Kidney (tissue), 14 donors: ENCODE results near the gene ADGRE2. TPM values are rescaled to one million over a fixed set of nuclear protein-coding genes. Genes with fewer than 3 reads are reported as not detected.

ENCODE experiments used
- DNase-seq, 5 donors: peaks; one replicate each; pipeline ENCODE4 v3.0.0-alpha.2; 2013 to 2020
- FAIRE-seq: peaks from 2 replicates; lab custom pipeline; 2012; peaks lifted over from hg19 to GRCh38; lab: Jason Lieb, UNC
- H3K27ac ChIP-seq, 2 donors: one replicate each; pipeline ENCODE4 v1.7.0; 2013; ENCODE audit warnings: low read depth in 2 of 2, low read length in 2 of 2, inconsistent platforms in 1 of 2
- H3K27me3 ChIP-seq: one replicate; pipeline ENCODE4 v1.7.1; 2013; ENCODE audit warnings: low read length, inconsistent platforms; ENCODE audit not compliant: control insufficient read depth, insufficient read depth
- H3K36me3 ChIP-seq, 3 donors: one replicate each; pipeline versions ENCODE4 v1.7.0 to v1.7.1; 2013; ENCODE audit warnings: low read length in 3 of 3, control low read depth in 1 of 3, inconsistent platforms in 1 of 3; ENCODE audit not compliant: insufficient read depth in 3 of 3, control insufficient read depth in 2 of 3
- H3K4me1 ChIP-seq, 3 donors: one replicate each; pipeline versions ENCODE4 v1.7.0 to v1.7.1; 2013; ENCODE audit warnings: low read length in 3 of 3, inconsistent platforms in 1 of 3, low read depth in 1 of 3; ENCODE audit not compliant: control insufficient read depth in 2 of 3, insufficient read depth in 2 of 3
- H3K4me3 ChIP-seq, 3 donors: one replicate each; pipeline versions ENCODE4 v1.7.0 to v1.8.1; 2013; ENCODE audit warnings: low read length in 3 of 3, control low read depth in 1 of 3, inconsistent platforms in 1 of 3
- H3K9ac ChIP-seq, 3 donors: one replicate each; pipeline versions ENCODE4 v1.7.0 to v1.7.1; 2013; ENCODE audit warnings: low read length in 3 of 3, control low read depth in 1 of 3, inconsistent platforms in 1 of 3
- H3K9me3 ChIP-seq, 3 donors: one replicate each; pipeline versions ENCODE4 v1.7.0 to v1.7.1; 2013; ENCODE audit warnings: low read length in 3 of 3, control low read depth in 1 of 3, inconsistent platforms in 1 of 3; ENCODE audit not compliant: control insufficient read depth in 2 of 3, insufficient read depth in 1 of 3
- CTCF ChIP-seq: IDR thresholded peaks from 3 replicates; pipeline ENCODE4 v1.5.1; 2012; ENCODE audit warnings: mild to moderate bottlenecking, moderate library complexity, borderline replicate concordance; ENCODE audit not compliant: insufficient read depth; ENCODE audit errors: extremely low read depth
- intact Hi-C: fragments of 100-400 bp; cut with DNase I; formaldehyde crosslinking; loops from one replicate; pipeline ENCODE4 v1.11.1; 2022
- polyA plus RNA-seq: library from polyadenylated mRNA; stranded (reverse); fragments of 350-450 nt; fragmentation: Illumina TruSeq; extraction: RNeasy Lipid Tissue Mini Kit (QIAGEN cat#74804); gene quantifications from one replicate; pipeline ENCODE4 v1.2.3, GENCODE V29; 2014; ENCODE audit warnings: low read depth, low replicate concordance; ENCODE audit not compliant: insufficient read depth
- total RNA-seq: library from RNA; stranded (reverse); fragmentation: NEBNext Ultra II Directional; extraction: Animal tissue kit (Norgen Biotek cat#: 25700); gene quantifications from one replicate; pipeline ENCODE4 v1.2.1, GENCODE V29; 2021
- donor health status: control.
- donor health status: control.
- donor health status: control.
- donor health status: control.
- donor health status: control.
- donor health status: DM: yes; HTN: yes; CAD: no.
- donor health status: Normal renal cell carcinoma (clear cell type).

The ADGRE2 gene
- total and polyA plus RNA-seq, 2 donors from 2014 or later: 0.15 to 10.4 TPM

DNA sequence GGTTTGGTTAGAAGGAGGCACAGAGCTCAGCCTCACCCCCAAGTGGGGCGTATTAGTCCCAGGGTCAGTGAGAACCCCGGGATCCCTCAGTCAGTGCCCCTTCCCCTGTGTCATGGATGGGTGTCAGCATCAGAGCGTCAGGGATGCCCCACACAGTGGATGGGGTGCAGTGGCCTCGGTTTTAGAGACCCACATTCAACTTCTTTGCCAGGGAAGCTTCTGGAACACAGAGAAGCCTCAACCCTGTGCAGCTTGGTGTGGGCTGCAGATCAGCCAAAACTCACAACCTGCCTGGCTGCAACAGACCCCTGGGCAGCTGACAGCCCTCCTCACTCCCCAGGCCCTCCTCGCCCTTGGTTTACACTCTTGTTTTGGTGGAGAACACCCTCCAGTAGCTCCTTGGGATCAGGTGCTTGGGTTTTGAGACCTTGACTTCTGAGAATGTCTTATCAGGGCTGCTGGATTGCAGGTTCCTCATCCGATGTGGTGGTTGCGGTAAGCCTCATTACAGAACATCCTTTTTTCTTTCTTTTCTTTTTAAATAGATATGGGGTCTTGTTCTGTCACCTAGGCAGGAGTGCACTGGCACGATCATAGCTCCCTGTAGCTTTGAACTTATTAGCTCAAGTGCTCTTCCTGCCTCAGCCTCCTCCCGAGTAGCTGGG lies 77.5 kb downstream of the ADGRE2 start:
- Histone ChIP-seq H3K4me1 (no peaks in the 10 kb centered on the region), H3K4me3 (no peak overlapping the region), H3K9ac (no peak overlapping the region), H3K27me3 (no peaks in the 10 kb centered on the region), H3K27ac (no peak overlapping the region), H3K9me3 (no peaks in the 10 kb centered on the region), H3K36me3 (peaks cover 11 to 58% (median 33%) of the 10 kb centered on the region in 3 donors)
- FAIRE-seq (no peak), DNase-seq (no peak)
- intact Hi-C loops: no loop called here
- TF ChIP-seq CTCF: no peak

DNA sequence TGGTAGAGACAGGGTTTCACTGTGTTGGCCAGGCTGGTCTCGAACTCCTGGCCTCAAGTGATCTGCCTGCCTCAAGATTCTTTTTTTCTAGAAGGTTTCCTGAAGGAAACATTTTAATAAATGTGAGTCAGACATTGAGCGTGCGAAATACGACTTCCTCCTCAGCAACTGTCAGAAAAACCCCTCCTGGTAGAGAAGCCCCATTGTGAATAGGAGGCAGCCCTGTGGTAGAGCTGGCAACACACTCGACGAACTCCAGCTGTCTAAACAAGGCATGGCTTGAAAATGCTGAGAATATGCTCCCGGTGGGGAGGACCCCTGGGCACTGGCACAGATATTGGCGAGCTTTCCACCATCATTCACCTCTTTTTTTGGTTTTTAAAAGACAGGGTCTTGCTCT lies 78.7 kb downstream of the ADGRE2 start:
- H3K27ac ChIP-seq: no peak overlapping the region
- no peak overlapping the region for H3K9ac ChIP-seq
- no peaks in the 10 kb centered on the region for H3K4me1 ChIP-seq
- DNase-seq (no peak), FAIRE-seq (no peak)
- no peaks in the 10 kb centered on the region for H3K27me3 ChIP-seq
- no peak for TF ChIP-seq CTCF
- no peaks in the 10 kb centered on the region for H3K9me3 ChIP-seq
- peaks cover 11 to 52% (median 39%) of the 10 kb centered on the region in 3 donors for H3K36me3 ChIP-seq
- no peak overlapping the region for H3K4me3 ChIP-seq
- intact Hi-C loops: no loop called here

- intact Hi-C loops: no loop called here
- FAIRE-seq (no peak), DNase-seq (no peak)
- H3K4me3 ChIP-seq: no peak overlapping the region
- H3K9me3 ChIP-seq: no peaks in the 10 kb centered on the region
- H3K27ac ChIP-seq: no peak overlapping the region
- H3K4me1 ChIP-seq: peaks cover 0 to 8% (median 0%) of the 10 kb centered on the region in 3 donors
- H3K36me3 ChIP-seq: peaks cover 4 to 22% (median 22%) of the 10 kb centered on the region in 3 donors
- TF ChIP-seq CTCF: no peak
- H3K9ac ChIP-seq: no peak overlapping the region
- no peaks in the 10 kb centered on the region for H3K27me3 ChIP-seq
Measured at GRCh38 chr19:14695471-14695870, 82.9 kb downstream of the ADGRE2 start.
